ENCODE data around the gene COX7B2.
A peak's percentile ranks its signal among the peaks of the same experiment; 100 is the strongest.

Gene COX7B2, protein sequence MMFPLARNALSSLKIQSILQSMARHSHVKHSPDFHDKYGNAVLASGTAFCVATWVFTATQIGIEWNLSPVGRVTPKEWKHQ

DNA sequence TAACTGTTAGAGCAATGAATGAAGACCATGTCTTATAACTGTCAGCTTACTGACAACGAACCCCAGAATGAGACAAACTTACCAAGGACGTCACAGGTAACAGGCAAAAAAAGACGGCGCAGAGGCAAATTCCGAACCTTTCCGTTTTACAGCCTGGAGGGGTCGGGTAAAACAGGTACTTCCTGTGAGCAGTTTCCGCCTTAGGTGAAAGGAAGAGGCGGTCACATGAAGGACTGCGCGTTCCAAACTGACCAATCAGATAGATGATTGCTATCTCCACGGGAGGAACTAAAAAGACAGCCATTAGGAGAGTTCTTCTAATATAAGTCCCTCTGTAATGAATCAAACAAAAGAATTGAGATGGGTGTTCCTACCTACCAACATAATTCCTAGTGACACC lies at the start of gene COX7B2:
Gene COX7B2 (minus strand): TSS at position 168 of the 400 bp plus-strand sequence. CDS start 174,053 bp downstream, outside the sequence.
- no peak for DNase-seq (ENCODE audit: low spot score)

DNA sequence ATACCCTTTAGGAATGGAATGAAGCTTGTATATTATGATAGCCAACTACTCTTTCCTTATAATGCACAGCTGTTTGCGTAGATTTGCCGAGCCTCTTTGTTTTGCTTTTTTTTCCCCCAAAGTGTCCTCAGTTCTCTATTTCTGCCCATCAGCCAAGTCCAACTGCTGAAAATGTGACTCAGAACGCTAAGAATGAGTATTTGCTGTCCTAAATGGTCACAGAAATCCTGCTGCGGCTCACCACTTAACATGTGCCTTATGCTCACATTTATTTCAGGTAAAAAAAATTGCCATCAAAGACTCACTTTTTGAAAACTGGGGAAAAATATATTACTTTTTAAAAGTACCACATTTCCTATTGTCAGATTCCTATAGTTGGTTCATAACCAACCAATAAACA lies 47.4 kb upstream of the COX7B2 start:
- no peak for DNase-seq (ENCODE audit: low spot score)

DNA sequence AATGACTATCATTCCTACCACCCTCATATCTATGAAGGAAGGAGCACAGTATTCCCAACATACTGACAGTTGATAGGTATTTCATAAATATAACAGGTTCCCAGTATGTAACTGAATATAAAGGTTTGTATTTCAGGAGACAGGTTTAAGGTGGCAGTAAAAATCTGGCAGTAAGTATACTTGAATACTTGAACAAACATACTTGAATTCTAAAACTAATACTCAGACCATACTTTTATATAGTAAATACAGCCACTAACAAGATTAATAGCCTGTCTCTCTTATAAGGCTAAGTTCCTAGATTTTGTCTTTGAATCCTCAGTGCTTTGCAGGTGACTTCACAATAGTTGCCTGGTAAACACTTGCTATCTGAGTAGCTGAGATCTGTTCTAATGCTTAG lies 46.6 kb upstream of the COX7B2 start:
- DNase-seq (ENCODE audit: low spot score), result no peak

DNA sequence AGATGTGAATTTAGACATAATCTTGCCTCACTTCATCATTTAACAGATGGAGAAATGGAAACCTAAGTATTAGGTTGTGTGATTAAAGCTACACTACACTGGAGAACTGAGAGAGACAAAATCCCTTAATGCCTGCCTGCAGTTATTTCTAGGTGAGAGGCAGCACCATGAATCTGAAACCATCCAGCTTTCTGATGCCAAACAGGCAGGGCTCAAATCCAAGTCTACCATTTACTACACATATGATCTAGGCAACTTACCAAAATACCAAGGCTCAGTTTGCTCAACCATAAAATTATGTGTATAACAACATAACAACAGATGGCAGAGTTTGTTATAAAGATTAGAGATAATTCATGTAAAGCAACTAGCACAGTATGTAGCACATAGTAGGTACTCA lies 45.6 kb upstream of the COX7B2 start:
- DNase-seq (ENCODE audit: low spot score), result no peak

DNA sequence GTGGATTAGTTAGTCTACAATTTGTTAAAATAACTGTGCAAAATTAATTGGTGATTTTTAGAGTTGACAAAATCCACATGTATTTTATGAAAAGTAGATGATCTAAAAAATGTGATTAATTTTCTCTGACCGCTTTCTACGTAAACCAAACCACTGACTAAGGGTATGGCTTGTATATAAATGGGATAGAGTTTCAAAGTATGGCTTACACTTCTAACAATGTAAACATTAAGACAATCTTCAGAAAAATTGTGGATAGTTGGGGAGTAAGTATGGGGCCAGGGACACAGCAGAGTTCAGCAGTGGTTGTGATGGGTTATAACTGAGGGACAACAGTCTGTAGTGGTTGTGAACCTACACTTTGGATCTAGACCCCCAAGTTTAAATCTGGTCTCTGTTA lies 44.5 kb upstream of the COX7B2 start:
- DNase-seq (ENCODE audit: low spot score), result no peak

DNA sequence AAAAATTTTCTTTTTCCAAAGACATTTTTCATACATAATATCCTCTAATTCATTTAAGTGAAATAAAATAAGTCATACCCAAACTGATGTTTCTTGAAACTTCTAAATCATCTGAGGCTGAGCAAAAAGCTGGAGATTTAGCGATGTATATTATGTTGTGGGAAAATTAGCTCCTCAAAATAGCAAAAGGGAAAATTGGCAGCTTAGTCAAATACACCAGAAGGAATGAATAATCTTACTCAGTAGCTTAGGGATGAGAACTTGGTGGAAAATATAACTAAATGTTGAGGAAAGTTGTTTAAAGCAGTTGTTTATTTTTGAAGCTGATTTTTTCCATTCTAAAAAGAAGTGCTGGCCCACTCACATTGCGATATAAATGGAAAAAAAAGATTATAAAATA lies 43.4 kb upstream of the COX7B2 start:
- no peak for DNase-seq (ENCODE audit: low spot score)

DNA sequence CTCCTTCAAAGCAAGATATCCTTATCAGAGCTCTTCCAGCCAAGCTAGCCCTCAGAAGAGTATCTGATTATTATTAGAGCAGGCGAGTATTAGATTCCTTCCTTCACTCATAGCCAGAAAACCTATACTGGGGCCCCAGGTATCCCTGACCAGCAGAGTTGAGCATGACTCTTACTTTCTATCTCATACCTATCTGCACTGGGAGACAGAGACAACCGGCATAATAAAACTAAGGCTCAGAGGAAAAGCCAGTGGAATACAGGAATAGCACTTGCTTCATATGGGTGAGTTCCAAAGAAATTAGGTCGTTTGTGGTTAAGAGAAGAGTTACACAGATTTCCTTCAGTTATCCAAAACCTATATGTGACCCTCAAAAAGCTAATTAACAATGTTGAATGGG lies 41.8 kb upstream of the COX7B2 start:
- no peak for DNase-seq (ENCODE audit: low spot score)

DNA sequence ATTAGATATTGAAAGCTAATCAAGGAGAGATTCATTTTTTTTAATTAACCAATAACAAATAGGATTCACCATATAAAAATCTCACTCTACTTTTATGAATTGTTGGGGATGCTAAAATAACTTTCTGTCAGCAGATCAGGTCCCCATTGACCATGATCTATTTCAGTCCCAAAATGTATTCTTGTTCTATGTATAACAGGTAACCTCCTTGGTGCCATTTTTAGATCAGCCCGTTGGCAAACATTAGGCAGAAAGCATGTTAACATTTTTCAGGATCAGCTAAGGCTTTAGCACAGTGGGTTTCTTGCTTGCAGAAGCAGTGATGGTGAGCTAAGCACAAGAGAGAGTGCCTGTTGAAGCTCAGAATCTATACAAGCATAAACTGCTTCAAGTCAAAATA lies 40.8 kb upstream of the COX7B2 start:
- DNase-seq (ENCODE audit: low spot score), result no peak

DNA sequence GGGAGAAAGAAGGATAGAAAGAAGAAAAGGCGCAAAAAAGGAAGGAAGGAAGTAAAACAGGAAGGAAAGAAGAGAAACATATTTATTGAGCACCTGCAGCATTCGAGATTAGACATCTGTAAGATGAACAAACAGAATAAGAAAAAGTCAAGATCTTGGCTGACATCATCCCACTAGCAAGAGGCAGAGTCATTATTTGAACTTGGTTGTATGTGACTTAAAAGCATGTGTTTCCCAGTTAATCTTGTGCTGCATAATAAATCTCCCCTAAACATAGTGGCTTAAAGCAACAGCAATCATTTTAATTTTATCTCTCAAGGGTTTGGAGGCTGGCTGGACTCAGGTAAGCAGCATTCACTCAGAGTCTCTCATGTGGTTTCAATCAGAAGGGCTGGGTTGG lies 38.5 kb upstream of the COX7B2 start:
- no peak for DNase-seq (ENCODE audit: low spot score)

DNA sequence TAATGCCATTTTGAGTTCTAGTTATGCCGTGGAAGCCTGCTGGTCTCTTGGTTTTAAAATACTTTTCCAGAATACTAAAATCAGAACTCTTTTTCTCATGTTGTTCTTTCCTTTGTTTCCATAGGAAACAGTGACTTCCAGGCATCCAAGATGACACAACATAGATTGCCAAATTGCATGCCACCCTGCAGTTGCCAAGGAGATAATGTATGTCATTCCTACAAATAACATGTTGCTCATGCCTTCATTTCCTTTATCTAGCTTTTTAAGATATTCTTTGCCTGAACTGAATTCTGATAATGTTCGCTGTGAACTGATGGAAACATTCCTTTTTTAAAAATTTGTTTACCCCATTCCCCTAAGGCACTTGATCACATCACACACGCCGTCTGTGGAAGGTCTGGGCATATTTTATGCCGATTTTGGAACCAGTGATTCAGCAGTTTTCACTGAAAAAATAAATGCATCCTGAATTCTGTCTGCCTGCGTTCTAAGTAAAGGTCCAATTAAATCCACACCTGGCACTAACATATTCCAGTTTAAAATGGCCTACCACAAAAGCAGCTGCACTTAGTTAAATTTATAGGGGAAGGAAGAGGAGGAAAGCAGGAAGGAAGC lies 38.0 kb upstream of the COX7B2 start:
- DNase-seq (ENCODE audit: low spot score), result peak; percentile 23

DNA sequence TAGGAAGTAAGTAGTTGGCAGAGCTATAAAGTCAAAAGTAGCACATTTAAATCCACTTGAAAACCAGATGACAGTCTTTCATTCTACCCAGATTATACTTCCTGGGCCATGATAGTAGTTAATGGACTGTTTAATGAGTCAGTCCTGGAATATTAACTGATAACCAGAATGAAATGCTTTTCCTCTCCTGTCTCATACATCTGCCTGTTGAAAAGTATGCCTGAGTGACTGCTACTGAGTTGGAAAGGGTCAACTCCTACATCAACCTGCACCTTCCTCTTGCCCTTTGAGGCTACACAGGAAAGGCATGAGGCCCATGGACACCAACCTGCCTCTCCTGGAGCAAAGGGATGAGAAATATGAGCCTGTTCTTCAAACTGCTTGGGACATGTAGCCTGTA lies 36.0 kb upstream of the COX7B2 start:
- DNase-seq (ENCODE audit: low spot score), result no peak

DNA sequence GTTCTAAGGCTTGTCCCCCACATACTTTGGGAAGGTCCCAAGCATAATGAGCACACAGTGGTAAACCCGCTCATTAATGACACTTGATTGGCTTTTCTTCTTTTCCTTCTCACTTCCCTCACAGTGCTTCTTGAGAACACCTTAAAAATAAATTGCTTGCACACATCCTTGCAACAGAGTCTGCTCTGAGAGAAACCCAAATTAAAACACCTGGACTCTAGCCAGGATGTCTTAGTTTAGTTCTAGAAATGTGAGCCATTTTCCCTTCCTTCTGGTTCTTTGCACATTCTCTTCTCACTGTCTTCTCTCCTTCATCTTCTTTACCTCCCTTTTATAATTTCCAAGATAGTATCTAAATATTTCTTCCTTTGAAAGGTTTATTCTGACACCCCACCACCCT lies 35.3 kb upstream of the COX7B2 start:
- DNase-seq (ENCODE audit: low spot score), result no peak

DNA sequence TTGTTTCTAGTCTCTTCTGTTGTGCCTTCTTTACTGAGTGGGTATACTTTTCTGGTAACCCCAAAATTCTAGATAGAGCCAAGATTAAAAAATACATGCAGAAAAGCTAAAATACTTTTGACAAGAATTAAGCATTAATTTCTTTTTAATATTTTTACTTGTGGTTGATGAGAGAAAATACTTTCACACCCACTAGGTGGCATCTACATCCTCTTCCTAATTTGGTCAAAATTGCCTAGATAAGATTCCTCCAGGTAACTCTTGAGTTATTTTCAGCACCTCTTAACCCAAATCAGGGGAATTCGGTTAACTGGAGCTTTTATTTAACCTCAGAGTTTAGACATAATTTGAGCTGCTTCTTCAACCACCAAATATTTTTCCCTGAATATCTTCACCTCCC lies 28.4 kb upstream of the COX7B2 start:
- no peak for DNase-seq (ENCODE audit: low spot score)

DNA sequence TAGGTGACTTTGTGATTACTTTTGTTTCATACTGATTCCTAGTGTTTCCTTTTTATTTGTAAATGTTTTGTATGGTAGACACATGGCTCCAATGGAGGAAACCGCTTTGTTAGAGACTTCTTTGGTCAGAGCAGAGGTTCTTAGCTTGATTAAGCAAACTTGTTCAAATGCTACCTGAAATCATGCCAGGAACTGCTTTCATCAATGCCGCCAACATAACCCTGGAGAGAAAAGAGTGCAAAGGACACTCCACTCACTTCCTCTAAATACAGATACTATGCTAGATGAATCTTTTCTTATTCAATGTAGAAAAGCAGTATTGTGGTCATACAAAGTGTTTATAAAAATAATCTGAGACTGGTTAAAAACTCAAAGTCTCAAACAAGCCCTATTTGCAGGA lies 25.7 kb upstream of the COX7B2 start:
- DNase-seq (ENCODE audit: low spot score), result no peak

DNA sequence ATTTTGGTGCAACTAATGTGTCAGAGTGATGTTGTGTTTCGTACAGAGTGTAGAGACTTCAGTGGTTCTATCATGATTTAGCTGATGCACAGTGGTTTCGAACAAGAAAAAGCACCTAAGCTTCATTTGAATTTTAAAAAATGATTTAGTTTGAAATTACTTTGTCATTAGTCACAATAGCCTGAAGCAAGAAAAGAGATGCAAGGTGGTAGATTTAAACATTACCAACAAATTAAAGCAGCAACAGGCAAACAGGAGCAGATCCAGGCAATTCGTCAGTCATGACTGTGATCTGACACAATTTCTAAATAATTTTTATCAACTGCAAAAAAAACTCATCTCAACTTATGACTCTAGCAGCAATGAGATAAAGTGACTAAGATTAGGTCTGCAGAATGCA lies 24.6 kb upstream of the COX7B2 start:
- no peak for DNase-seq (ENCODE audit: low spot score)

DNA sequence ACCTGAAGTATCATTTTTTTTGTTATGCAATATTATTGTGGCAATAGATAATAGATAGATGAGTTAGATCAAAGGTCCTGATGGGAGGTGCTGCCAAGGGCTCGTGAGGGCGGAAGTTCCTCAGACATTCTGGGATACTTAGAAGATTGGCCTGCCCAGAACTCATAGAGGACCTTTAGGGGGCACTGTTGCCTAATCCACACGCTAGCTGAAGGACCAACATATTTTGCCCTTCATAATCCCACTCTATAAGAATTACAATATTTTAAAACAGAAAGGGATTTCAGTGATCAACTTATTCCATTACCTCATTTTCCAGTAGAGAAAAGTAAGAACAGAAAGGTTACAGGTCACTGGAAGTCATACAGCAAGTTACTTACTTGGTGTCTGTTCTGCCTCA lies 22.9 kb upstream of the COX7B2 start:
- DNase-seq (ENCODE audit: low spot score), result peak; percentile 6

DNA sequence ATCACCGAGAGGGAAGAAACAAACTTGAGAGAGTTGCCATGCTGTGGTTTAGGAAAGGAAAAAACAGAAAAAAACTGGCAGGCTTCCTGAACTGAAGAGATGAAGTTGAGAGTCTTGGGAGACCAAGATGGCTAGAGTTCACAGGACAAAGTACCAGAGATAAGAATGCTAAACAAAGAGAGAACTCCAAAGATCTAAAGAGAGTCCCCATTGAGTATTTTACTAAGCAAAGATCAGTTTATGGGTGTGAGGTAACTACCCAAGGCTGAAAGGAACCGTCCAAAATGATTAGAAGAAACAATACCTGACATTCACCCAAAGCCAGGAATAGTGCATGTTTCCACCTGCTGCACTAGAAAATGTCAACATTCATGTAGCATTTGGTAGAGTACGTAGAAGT lies 21.8 kb upstream of the COX7B2 start:
- DNase-seq (ENCODE audit: low spot score), result no peak

DNA sequence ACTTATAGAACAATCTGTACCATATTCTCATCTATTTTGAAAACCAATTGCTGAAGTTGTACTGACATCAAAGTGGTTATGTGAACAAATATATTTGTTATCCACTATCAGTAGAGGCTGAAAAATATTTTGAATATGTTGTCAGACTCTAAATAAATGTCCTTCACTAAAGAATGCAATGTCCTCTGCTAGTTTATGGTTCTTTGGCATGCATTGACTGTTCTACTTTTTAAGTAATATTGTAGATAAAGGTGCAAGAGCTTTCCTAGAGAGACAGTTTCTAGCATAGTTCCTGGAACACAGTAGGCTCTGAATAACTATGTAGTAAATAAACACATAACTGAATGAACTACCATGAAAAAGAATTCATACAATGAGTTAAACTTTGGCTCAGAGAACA lies 18.2 kb upstream of the COX7B2 start:
- no peak for DNase-seq (ENCODE audit: low spot score)

DNA sequence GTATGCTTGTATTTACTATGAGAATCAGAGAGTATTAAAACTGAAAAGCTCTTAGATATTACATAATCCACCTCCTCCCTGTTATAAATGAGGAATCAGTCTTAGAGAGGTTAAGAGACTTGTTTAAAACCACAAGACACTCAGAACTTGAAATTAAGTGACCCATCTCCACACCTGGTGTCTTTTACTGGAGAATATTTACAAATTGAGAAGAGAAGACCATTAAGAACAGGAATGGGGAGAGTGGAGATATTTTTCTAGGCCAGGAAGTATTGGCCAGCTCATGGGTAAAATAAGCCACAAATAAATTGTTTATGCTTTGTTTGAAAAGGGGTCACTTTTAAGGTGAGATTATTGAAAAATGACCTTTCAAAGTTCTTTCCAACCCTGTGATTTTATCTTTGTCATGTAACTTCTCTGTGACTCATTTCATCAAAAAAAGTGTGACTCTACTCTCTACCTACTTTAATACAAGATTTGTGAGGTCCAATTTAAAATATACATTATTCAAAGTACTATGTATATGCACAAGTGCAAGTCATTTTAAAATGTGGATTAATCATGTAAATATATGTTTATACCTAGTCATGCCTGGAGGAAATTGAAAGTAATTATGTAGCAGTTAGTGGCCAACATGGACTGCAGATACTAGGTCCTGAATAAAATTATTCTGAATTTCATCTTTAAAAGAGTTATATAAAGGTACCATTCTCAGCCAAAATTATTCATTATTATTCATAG lies 15.9 kb upstream of the COX7B2 start:
- DNase-seq (ENCODE audit: low spot score), result no peak

DNA sequence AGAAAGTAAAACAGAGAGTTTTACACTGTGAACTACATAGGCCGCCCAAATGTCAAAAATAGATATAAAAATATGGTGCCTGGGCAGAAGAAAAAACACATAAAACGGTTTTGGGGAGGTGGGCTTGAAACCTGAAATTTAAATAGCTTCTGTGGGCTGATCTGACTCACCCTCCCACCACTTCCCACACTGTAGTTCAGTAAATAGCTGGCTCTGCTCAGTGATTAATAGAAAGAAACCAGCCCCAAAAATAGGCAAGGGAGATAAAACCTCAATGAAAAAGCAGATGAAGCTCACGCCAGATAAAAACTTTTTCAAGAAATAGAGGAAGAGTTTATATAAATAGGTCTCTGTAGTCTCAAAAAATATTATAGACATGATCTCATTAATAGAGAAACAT lies 13.2 kb upstream of the COX7B2 start:
- DNase-seq (ENCODE audit: low spot score), result no peak

DNA sequence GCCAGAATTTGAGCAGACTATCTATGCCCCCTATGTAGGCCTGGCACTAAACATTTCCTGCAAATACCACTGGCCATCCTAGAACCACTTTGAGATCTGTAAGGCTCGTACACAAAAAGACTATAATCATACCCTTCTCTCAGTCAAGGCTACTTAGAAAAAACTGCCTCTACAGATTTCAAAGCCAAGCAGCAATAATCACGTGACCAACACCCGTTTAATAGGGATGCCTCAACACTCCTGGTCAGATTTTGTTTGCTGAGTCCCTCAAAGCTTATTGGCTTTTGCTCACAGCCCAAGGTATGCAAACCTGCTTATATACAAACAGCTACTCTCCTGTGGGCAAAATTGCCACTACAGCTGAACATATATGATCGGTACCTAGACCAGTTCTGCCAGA lies 897 bp downstream of the COX7B2 start:
- DNase-seq (ENCODE audit: low spot score), result no peak

DNA sequence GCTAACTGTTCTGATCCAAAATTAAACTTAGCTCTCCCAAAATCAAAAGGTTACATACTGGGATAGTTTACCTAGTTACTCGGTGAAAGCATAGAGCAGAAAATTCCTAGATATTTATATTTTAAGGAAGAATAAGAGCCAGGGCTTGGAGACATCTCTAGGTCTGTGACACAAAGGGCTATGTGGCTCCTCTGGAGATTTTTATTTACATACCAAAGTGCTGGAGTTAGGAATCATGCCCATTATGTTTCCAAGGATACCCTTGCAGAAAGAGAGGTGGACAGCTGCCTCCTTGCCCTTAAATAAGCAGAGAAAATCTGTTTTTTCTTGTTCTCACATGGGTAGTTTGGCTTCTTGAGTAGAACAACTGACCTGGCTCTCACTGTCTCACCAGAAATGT lies 9.0 kb downstream of the COX7B2 start:
- no peak for DNase-seq (ENCODE audit: low spot score)

DNA sequence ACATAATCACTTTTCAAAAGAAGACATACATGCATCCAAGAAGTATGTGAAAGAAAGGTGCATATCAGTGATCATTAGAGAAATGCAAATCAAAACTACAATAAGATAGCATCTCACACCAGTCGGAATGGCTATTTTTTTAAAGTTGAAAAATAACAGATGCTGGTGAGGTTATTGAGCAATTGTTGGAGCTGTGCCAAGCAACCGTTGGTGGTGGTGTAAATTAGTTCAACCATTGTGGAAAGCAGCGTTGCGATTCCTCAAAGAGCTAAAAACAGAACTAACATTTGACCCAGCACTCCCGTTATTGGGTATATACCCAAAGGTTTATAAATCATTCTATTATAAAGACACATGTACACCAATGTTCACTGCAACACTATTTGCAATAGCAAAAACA lies 14.2 kb downstream of the COX7B2 start:
- no peak for DNase-seq (ENCODE audit: low spot score)

DNA sequence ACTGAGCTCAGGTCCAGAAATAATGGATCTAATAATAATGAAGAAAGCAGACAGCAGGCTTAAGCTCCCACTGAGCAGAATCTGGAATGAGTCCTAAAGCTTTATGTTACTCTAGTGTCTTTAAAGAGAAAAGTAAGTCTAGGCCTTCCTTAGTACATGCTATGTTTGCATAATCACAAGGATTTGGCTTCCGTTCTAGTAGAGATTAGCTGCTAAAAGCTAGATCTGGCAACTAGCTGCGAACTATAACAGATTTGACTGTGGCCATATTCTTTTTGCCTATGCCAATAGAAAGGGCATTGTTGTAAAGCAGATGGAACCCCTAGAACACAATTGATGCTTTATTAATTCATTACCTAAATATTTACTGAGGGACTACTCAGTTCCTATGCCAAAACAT lies 19.0 kb downstream of the COX7B2 start:
- no peak for DNase-seq (ENCODE audit: low spot score)
